Ishikawa (cell line): ENCODE measurements around the gene NXPE3.

Source experiments
- CEBPB ChIP-seq: IDR thresholded peaks from 2 replicates; pipeline ENCODE4 v1.6.1; 2012
- CREB1 ChIP-seq: IDR thresholded peaks from 2 replicates; pipeline ENCODE4 v1.6.1; 2012; ENCODE audit warnings: low read depth
- EGR1 ChIP-seq: IDR thresholded peaks from 2 replicates; pipeline ENCODE4 v1.6.1; 2012
- EP300 ChIP-seq: IDR thresholded peaks from 2 replicates; pipeline ENCODE4 v1.6.1; 2012; ENCODE audit warnings: borderline replicate concordance
- FOXM1 ChIP-seq: IDR thresholded peaks from 2 replicates; pipeline ENCODE4 v1.6.1; 2012; ENCODE audit warnings: low read depth, borderline replicate concordance
- NFIC ChIP-seq: IDR thresholded peaks from 2 replicates; pipeline ENCODE4 v1.6.1; 2012
- RAD21 ChIP-seq: IDR thresholded peaks from 2 replicates; pipeline ENCODE4 v1.6.1; 2012; ENCODE audit warnings: low read depth
- REST ChIP-seq: IDR thresholded peaks from 2 replicates; pipeline ENCODE4 v1.6.1; 2012; ENCODE audit warnings: low read depth, mild to moderate bottlenecking
- TAF1 ChIP-seq: IDR thresholded peaks from 2 replicates; pipeline ENCODE4 v1.6.1; 2012; ENCODE audit warnings: low read depth, mild to moderate bottlenecking
- TCF12 ChIP-seq: IDR thresholded peaks from 2 replicates; pipeline ENCODE4 v1.6.1; 2012; ENCODE audit warnings: low read depth
- TEAD4 ChIP-seq: IDR thresholded peaks from 2 replicates; pipeline ENCODE4 v1.6.1; 2012
- YY1 ChIP-seq: IDR thresholded peaks from 2 replicates; pipeline ENCODE4 v1.6.1; 2012; ENCODE audit warnings: low read depth
- ZBTB7A ChIP-seq: IDR thresholded peaks from 2 replicates; pipeline ENCODE4 v1.6.1; 2012; ENCODE audit warnings: low read depth
- TF ChIP-seq, protein P1 (sequence below): IDR thresholded peaks from 2 replicates; pipeline ENCODE4 v1.6.1; 2012
- TF ChIP-seq, protein P2 (sequence below): IDR thresholded peaks from 2 replicates; pipeline ENCODE4 v1.6.1; 2012

NXPE3 gene

GRCh38 chr3:101827211-101828174 lies 48.5 kb downstream of the NXPE3 start:
- TF ChIP-seq CREB1, result no peak
- TF ChIP-seq RAD21, result no peak
- TF ChIP-seq, protein P1, sequence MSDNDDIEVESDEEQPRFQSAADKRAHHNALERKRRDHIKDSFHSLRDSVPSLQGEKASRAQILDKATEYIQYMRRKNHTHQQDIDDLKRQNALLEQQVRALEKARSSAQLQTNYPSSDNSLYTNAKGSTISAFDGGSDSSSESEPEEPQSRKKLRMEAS, result no peak
- no peak for TF ChIP-seq REST
- TF ChIP-seq, protein P2, sequence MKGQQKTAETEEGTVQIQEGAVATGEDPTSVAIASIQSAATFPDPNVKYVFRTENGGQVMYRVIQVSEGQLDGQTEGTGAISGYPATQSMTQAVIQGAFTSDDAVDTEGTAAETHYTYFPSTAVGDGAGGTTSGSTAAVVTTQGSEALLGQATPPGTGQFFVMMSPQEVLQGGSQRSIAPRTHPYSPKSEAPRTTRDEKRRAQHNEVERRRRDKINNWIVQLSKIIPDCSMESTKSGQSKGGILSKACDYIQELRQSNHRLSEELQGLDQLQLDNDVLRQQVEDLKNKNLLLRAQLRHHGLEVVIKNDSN, result no peak
- no peak for TF ChIP-seq YY1
- no peak for TF ChIP-seq FOXM1

DNA sequence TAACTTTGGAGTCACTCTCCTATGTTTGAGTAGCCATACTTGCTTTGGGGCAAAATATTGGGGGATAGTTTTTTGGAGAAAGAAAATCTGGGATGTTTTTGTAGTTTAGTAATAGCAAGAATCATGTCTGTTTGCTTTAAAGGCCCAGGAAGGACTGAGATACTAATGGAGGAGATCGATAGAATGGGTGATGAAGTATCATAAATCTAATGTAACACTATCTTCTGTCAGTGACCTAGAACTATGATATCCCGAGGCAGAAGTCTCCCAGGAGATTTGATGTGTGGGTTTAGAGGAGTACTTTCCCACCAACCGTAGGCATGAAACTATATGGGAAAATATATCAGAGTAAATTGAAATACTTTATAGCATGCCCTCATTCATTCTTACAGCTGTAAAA lies 49.3 kb downstream of the NXPE3 start:
- no peak for TF ChIP-seq RAD21
- TF ChIP-seq, protein P1, result no peak
- TF ChIP-seq NFIC, result no peak

DNA sequence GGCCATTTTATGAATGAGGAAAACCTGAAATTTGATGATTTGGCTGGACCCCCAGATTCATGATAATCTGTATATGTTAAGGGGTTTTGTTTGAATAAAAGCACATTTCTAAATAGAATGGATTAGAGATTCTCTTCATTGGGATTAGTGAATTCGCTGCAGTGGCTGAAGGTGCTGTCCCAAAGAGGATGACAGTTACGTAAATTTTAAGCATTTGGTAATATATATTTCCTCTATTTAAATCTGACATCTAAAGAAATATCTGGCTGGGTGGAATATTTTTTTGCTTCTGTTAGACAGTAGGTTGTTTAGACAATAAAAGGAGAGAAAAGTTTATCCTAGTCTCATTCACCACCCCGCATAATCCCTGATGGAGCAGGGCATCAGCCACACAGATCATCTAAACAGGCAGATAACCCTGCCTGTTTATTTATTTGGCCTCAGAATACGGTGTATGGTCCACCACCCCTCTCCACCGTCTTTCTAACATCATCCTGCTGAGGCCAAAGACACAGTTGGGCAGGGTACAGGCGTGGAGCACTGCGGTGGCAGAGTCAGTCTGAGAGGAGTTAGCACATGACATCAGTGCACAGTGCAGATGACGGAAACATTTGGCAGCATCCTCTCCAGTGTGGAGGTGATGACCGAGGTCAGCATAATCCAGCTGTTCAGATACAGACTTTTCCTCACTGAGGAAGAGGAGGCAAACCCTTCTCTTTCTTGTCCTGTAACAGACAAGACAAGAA lies 49.9 kb downstream of the NXPE3 start:
- TF ChIP-seq YY1, result no peak
- TF ChIP-seq CREB1, result no peak
- TF ChIP-seq, protein P1, result no peak
- no peak for TF ChIP-seq FOXM1
- no peak for TF ChIP-seq ZBTB7A
- no peak for TF ChIP-seq RAD21
- no peak for TF ChIP-seq CEBPB
- no peak for TF ChIP-seq NFIC
- TF ChIP-seq, protein P2, result no peak
- TF ChIP-seq EGR1, result no peak
- no peak for TF ChIP-seq EP300
- no peak for TF ChIP-seq REST
- no peak for TF ChIP-seq TCF12

GRCh38 chr3:101829437-101829830 lies 50.4 kb downstream of the NXPE3 start:
- TF ChIP-seq CEBPB (no peak), REST (no peak), ZBTB7A (no peak), TAF1 (no peak), CREB1 (no peak), YY1 (no peak), NFIC (no peak), EP300 (no peak), RAD21 (no peak), TCF12 (no peak), FOXM1 (no peak), EGR1 (no peak), TEAD4 (no peak)
- TF ChIP-seq, protein P1, result no peak
- TF ChIP-seq, protein P2, result no peak
